Stomach (tissue), 9 donors: ENCODE data around the gene IGFALS. TPM values are rescaled to one million over a fixed set of nuclear protein-coding genes. Genes with fewer than 3 reads are reported as not detected.

Experiments
- DNase-seq, 2 donors: peaks; one replicate each; pipeline versions ENCODE4 v3.0.0 to v3.0.0-alpha.2; 2013 to 2019
- H3K27ac ChIP-seq, 5 donors: fragments of 200-600 bp in 4 of 5; sonication (generic) in 4 of 5; one replicate each; pipeline ENCODE4 v1.5.1; 2013 to 2019; ENCODE audit warnings: mild to moderate bottlenecking in 1 of 5, moderate library complexity in 1 of 5
- H3K27me3 ChIP-seq, 3 donors: fragments of 200-600 bp; sonication (generic); one replicate each; pipeline ENCODE4 v1.5.1; 2017 to 2019; ENCODE audit warnings: mixed run types in 1 of 3
- H3K36me3 ChIP-seq, 4 donors: fragments of 200-600 bp; sonication (generic); 1 replicate in 3 of 4; 2 replicates in 1 of 4; pipeline ENCODE4 v1.5.1; 2016 to 2019
- H3K4me1 ChIP-seq, 4 donors: fragments of 200-600 bp; sonication (generic); one replicate each; pipeline ENCODE4 v1.5.1; 2016 to 2019
- H3K4me3 ChIP-seq, 4 donors: fragments of 200-600 bp; sonication (generic) in 3 of 4; one replicate each; pipeline ENCODE4 v1.5.1; 2016 to 2019; ENCODE audit warnings: mild to moderate bottlenecking in 1 of 4
- H3K9me3 ChIP-seq, 4 donors: fragments of 200-600 bp; sonication (generic); one replicate each; pipeline ENCODE4 v1.5.1; 2016 to 2019
- EP300 ChIP-seq: sonication (generic); formaldehyde crosslinking; IDR thresholded peaks from one replicate; pipeline ENCODE4 v1.6.1; 2017; ENCODE audit warnings: antibody characterized with exemption
- POLR2AphosphoS5 ChIP-seq, 3 donors: sonication (generic); formaldehyde crosslinking; IDR thresholded peaks; one replicate each; pipeline ENCODE4 v1.6.1; 2016; ENCODE audit warnings: antibody characterized with exemption in 3 of 3
- WGBS, 5 donors: extraction: QIAGEN DNeasy Blood & Tissue Kit in 3 of 5; methylation state at CpG; one replicate each; pipeline versions ENCODE4 v1.1.5 to v1.1.7; 2013 to 2018; 5-methylcytosine and 5-hydroxymethylcytosine counted together
- intact Hi-C: fragments of 100-400 bp; cut with DNase I; formaldehyde crosslinking; loops from one replicate; pipeline ENCODE4 v1.15.1; 2023; ENCODE audit warnings: low total_unique reads
- polyA plus RNA-seq, 3 donors: library from polyadenylated mRNA; stranded (reverse); fragments of 200-250 nt; gene quantifications; one replicate each; pipeline ENCODE4 v1.2.3, GENCODE V29; 2013
- total RNA-seq, 5 donors: library from RNA; depleted of rRNA; stranded (reverse); fragments of >200 nt; gene quantifications; one replicate each; pipeline versions ENCODE4 v1.1.0 to v1.2.3, GENCODE V29; 2014 to 2016
- TF ChIP-seq, protein P1 (sequence below), 7 experiments: fragments of 450-650 bp in 4 of 7; fragments of 200-600 bp in 3 of 7; sonication (generic) in 3 of 7; IDR thresholded peaks; one replicate each; pipeline ENCODE4 v1.5.1; 2016 to 2019; ENCODE audit warnings: antibody characterized with exemption in 7 of 7, control low read depth in 2 of 7, mild to moderate bottlenecking in 1 of 7
- donor health status: healthy with polysubstance abuse.
- donor health status: Bipolar disorder and iron deficiency.
- donor health status: healthy.

Gene IGFALS
- total and polyA plus RNA-seq, 8 donors: 2.4 to 24.6 (median 7.1) TPM; not detected in 1

GRCh38 chr16:1771188-1771863, 22.2 kb downstream of the IGFALS start, which contains the start of gene NME3:
Gene NME3, minus strand, starts transcription at chr16:1771543. Its CDS starts 9 bp downstream, at chr16:1771534.
- DNase-seq: peak; percentile 81 to 89
- peak in 1 of 3 donors; percentile 21 for TF ChIP-seq POLR2AphosphoS5 (IDR thresholded peaks at IDR 0.05)
- TF ChIP-seq, protein P1, sequence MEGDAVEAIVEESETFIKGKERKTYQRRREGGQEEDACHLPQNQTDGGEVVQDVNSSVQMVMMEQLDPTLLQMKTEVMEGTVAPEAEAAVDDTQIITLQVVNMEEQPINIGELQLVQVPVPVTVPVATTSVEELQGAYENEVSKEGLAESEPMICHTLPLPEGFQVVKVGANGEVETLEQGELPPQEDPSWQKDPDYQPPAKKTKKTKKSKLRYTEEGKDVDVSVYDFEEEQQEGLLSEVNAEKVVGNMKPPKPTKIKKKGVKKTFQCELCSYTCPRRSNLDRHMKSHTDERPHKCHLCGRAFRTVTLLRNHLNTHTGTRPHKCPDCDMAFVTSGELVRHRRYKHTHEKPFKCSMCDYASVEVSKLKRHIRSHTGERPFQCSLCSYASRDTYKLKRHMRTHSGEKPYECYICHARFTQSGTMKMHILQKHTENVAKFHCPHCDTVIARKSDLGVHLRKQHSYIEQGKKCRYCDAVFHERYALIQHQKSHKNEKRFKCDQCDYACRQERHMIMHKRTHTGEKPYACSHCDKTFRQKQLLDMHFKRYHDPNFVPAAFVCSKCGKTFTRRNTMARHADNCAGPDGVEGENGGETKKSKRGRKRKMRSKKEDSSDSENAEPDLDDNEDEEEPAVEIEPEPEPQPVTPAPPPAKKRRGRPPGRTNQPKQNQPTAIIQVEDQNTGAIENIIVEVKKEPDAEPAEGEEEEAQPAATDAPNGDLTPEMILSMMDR (IDR thresholded peaks at IDR 0.05): no peak
- Histone ChIP-seq H3K4me1 (peaks cover 35 to 62% (median 55%) of the 10 kb centered on the region in 4 donors), H3K27me3 (no peaks in the 10 kb centered on the region), H3K4me3 (peak within 1 kb of the TSS; percentile 75 to 98 (median 94)), H3K27ac (peak within 1 kb of the TSS; percentile 92 to 97 (median 95)), H3K36me3 (peaks cover 33 to 53% (median 50%) of the 10 kb centered on the region in 4 donors), H3K9me3 (no peaks in the 10 kb centered on the region)
- intact Hi-C loops: no loop called here
- 0 to 1% (median 1%) methylated on average over 20 to 79 of the region's 79 CpGs for WGBS, 5 donors

DNA sequence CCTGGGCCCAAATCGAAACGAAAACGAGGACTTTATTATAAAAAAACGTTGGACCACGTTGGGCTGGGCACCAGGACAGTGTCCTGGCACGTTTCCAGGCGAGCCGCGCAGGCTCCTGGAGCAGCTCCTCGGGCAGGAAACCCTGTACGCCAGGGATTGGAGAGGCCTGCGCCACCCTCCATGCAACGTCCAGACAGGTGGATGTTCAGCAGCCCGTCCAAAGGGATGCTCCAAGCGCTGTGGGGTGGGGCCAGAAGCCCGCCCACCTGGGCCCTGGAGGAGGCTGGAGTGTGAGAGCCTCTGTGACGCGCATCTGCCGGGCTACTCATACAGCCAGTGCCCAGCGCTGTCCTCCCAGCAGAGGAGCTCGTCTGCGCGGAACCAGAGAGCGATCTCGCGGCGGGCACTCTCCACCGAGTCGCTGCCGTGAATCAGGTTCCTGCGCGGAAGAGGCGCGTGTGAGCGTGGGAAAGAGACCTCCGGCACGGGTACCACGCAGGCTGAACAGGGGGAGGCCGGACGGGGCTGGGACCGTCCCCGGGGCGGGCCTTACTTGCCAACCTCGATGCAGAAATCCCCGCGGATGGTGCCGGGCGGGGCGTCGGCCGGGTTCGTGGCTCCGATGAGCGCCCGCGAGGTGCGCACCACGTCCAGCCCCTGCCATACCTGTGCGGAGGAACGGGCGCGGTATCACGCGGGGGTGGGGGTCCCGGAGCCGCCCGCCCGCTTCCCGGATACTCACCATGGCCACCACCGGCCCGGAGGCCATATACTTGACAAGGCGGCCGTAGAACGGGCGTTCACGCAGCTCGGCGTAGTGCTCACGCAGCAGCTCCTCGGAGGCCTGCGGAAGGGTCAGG, 22.9 kb downstream of the IGFALS start:
- intact Hi-C loops: no loop called here
- Histone ChIP-seq H3K9me3 (no peaks in the 10 kb centered on the region), H3K27me3 (no peaks in the 10 kb centered on the region), H3K27ac (peak overlapping the region; percentile 79 to 97 (median 94)), H3K36me3 (peaks cover 35 to 53% (median 50%) of the 10 kb centered on the region in 4 donors), H3K4me1 (peaks cover 35 to 60% (median 52%) of the 10 kb centered on the region in 4 donors), H3K4me3 (peak overlapping the region; percentile 75 to 98 (median 94))
- peak; percentile 71 to 76 for DNase-seq
- TF ChIP-seq POLR2AphosphoS5 (IDR thresholded peaks at IDR 0.05) (peak in 1 of 3 donors; percentile 51), EP300 (no peak)
- whole genome bisulfite sequencing, 5 donors: 2 to 9% (median 7%) methylated on average over 38 to 81 of the region's 81 CpGs

DNA sequence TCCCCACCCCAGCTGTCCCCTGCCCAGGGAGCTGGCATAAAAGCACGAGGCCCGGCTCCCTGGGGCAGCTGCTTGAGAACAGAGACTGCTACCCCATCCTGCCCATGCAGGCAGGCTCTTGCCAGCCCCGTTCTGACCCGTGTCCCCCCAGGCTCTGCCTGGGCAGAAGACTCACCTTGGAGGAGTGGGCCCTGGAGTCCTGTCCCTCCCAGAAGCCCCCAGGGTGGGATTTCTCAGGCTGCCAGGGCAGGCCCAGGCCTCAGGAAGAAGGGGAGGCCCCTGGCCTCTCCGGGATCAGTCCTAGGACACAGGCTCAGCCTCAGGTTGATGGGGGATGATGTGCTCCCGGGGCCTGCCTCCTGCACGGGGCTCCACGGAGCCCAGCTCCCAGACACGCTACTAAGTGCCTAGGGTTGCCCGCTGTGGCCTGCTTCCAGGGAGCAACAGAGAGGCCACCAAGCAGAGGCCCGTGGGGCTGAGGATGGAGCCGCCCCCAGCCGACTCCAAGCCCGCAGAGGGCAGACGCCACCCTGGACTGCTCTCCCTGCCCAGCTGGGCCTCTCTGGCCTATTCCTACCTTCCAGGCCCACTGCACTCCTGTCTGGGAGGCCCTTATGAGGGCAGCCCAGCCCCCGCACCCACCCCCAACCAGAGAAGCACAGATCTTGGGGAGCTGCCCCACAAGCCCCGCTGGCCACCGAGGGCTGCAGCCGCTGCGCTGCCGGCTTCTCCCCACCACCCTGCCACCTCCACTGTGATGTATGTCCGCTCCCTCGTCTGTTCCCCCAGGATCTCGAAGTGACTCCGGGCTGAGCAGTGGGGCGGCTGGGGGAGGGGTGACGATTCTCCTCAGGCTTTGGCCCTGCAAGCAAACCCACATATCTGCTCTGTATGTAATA, 23.9 kb downstream of the IGFALS start:
- DNase-seq: no peak
- Histone ChIP-seq H3K36me3 (peaks cover 42 to 54% (median 51%) of the 10 kb centered on the region in 4 donors), H3K9me3 (no peaks in the 10 kb centered on the region), H3K27me3 (no peaks in the 10 kb centered on the region), H3K4me1 (peaks cover 34 to 52% (median 46%) of the 10 kb centered on the region in 4 donors), H3K4me3 (peak overlapping the region; percentile 75 to 98 (median 94)), H3K27ac (peak overlapping the region in 4 of 5 donors; percentile 92 to 97 (median 94))
- intact Hi-C loops: no loop called here
- TF ChIP-seq, protein P1 (IDR thresholded peaks at IDR 0.05): no peak
- TF ChIP-seq EP300: no peak
- 73 to 80% (median 75%) methylated on average over 23 to 27 of the region's 27 CpGs for WGBS, 5 donors

DNA sequence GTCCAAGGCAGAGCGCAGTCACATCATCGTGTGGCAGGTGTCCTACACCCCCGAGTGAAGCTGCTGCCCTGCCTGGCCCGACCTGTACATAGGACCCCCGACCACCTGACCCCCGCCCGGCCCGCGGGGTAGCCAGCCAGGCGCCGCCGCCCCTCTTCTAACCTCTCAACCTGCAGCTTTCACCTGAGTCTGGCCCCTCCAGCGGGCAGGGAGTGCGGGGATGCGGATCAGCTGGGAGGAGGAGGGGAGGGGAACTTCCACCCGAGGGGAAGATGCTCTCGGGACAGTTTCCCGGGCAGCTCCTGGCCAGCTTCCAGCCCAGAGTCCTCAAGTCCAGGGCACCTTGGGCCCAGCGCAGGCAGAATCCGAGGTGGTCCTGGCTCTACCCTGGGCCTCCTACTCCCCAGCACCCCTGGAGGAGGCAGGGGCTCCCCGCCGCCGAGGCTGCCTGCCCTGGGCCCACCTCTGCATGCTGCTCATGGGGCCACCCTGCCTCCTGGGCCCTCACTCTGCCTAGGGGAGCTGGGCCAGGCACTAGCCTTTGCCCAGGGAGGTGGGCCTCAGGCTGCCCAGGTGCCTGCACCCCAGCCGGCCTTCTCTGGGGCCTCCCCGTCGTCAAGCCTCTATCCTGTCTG, 24.6 kb downstream of the IGFALS start:
- 77 to 84% (median 82%) methylated on average over 7 to 26 of the region's 26 CpGs for WGBS, 5 donors
- H3K27me3 ChIP-seq: no peaks in the 10 kb centered on the region
- no peak for DNase-seq
- no peak overlapping the region for H3K4me3 ChIP-seq
- TF ChIP-seq EP300: no peak
- H3K27ac ChIP-seq: peak overlapping the region in 3 of 5 donors; percentile 94 to 97 (median 95)
- H3K9me3 ChIP-seq: no peaks in the 10 kb centered on the region
- peaks cover 26 to 48% (median 39%) of the 10 kb centered on the region in 4 donors for H3K4me1 ChIP-seq
- peaks cover 48 to 62% (median 59%) of the 10 kb centered on the region in 4 donors for H3K36me3 ChIP-seq
- intact Hi-C loops: no loop called here
